Right lobe of liver (tissue), 6 donors: ENCODE data around the gene DSN1. TPM values are rescaled to one million over a fixed set of nuclear protein-coding genes. Genes with fewer than 3 reads are reported as not detected.

Experiments used
- ATAC-seq, 4 donors: fragments of 200-7000 bp; cut with Tn5 transposase; one replicate each; pipeline ENCODE4 v1.9.1; 2020; ENCODE audit warnings: mild to moderate bottlenecking in 4 of 4, moderate library complexity in 4 of 4
- DNase-seq, 3 donors: peaks; one replicate each; pipeline ENCODE4 v3.0.0-alpha.2; 2020
- H3K27ac ChIP-seq, 3 donors: fragments of 200-600 bp; one replicate each; pipeline ENCODE4 v1.8.0; 2022
- H3K27me3 ChIP-seq, 2 donors: fragments of 200-600 bp; one replicate each; pipeline ENCODE4 v1.8.0; 2022
- H3K36me3 ChIP-seq, 4 donors: fragments of 200-600 bp; sonication (generic) in 1 of 4; one replicate each; pipeline versions ENCODE4 v1.5.1 to v1.8.0; 2017 to 2022; ENCODE audit warnings: control low read depth in 1 of 4
- H3K4me1 ChIP-seq, 4 donors: fragments of 200-600 bp; sonication (generic) in 1 of 4; one replicate each; pipeline versions ENCODE4 v1.5.1 to v1.8.0; 2017 to 2022; ENCODE audit warnings: control low read depth in 1 of 4
- H3K4me3 ChIP-seq, 3 donors: fragments of 200-600 bp; one replicate each; pipeline ENCODE4 v1.8.0; 2022
- H3K9me3 ChIP-seq, 4 donors: fragments of 200-600 bp; sonication (generic) in 1 of 4; one replicate each; pipeline versions ENCODE4 v1.5.1 to v1.8.0; 2017 to 2022; ENCODE audit warnings: control low read depth in 1 of 4
- CTCF ChIP-seq, 4 donors: fragments of 200-600 bp in 3 of 4; fragments of 450-650 bp in 1 of 4; IDR thresholded peaks; one replicate each; pipeline versions ENCODE4 v1.5.1 to v1.8.0; 2016 to 2022; ENCODE audit warnings: antibody characterized with exemption in 4 of 4, mild to moderate bottlenecking in 2 of 4
- POLR2A ChIP-seq: fragments of 450-650 bp; IDR thresholded peaks from one replicate; pipeline ENCODE4 v1.6.1; 2017; ENCODE audit warnings: antibody characterized with exemption, mild to moderate bottlenecking
- WGBS: methylation state at CpG from one replicate; pipeline ENCODE4 v1.1.6; 2018; ENCODE audit warnings: low coverage, low lambda C conversion rate; ENCODE audit not compliant: insufficient coverage; ENCODE audit errors: missing lambda C conversion rate; 5-methylcytosine and 5-hydroxymethylcytosine counted together
- intact Hi-C, 2 donors: fragments of 100-400 bp; cut with DNase I; formaldehyde crosslinking; loops; one replicate each; pipeline versions ENCODE4 v1.11.2 to v1.14.1; 2022
- total RNA-seq, 6 experiments: library from RNA; depleted of rRNA in 2 of 6; stranded (reverse); fragments of >200 nt in 2 of 6; fragmentation: NEBNext Ultra II Directional in 3 of 6; extraction: Animal tissue kit (Norgen Biotek cat#: 25700) in 3 of 6; gene quantifications; one replicate each; pipeline versions ENCODE4 v1.1.0 to v1.2.4, GENCODE V29; 2016 to 2023
- donor health status: DM: no; HTN: yes; CAD: no.
- donor health status: DM: no; HTN: no; CAD: no.
- donor health status: DM: no; HTN: no; CAD: no.
- donor health status: DM: no; HTN: yes; CAD: no.
- donor health status: DM: no; HTN: yes; CAD: no.

The DSN1 gene
- total RNA-seq, 6 experiments from 2014 or later: 2.7 to 9.8 (median 4.7) TPM

DNA sequence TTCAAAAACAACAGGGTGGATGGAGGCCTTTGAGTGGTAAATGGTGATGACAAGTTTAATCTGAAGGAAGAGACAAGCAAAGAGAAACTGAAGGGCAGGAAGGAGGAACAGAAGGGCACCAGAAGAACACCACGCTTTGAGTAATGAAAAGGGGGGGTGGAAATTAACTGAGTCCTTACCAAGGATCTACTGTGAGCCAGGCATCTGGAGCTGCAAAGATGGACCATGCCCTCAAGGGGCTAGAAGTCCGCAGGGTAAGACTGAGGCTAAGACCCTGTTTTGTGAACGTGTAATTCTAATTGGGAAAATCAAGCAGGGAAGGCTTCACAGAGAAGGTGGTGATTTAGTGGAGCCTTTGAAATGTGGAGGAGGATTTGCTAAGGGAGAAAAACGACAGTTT, 29.3 kb downstream of the DSN1 start:
- 61% methylated on average over 4 of the region's 4 CpGs for WGBS
- no peaks in the 10 kb centered on the region for H3K9me3 ChIP-seq
- DNase-seq (no peak), ATAC-seq (no peak)
- H3K27ac ChIP-seq: no peak overlapping the region
- H3K27me3 ChIP-seq: no peaks in the 10 kb centered on the region
- TF ChIP-seq CTCF (IDR thresholded peaks at IDR 0.05): no peak
- TF ChIP-seq POLR2A: no peak
- no peaks in the 10 kb centered on the region for H3K36me3 ChIP-seq
- intact Hi-C loops: no loop called here
- H3K4me1 ChIP-seq: no peaks in the 10 kb centered on the region
- no peak overlapping the region for H3K4me3 ChIP-seq

DNA sequence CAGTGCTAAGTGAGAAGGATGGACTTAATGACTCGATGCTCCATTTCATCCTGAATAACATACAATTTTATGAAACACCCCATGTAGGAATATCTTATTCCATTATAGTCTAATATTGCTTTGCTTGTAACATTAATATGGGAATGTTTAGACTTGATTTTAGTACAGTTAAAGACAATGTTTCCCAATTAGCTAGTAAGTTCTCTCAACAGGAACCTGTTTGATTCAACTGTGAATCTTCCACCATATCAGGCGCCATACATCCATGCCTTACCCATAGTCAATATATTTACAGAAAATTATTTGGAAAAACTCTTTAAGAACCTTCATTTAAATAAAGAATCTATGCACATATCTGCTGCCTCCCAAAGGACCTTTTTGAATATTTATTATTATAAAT, 31.0 kb downstream of the DSN1 start:
- Histone ChIP-seq H3K36me3 (no peaks in the 10 kb centered on the region), H3K9me3 (no peaks in the 10 kb centered on the region), H3K27me3 (no peaks in the 10 kb centered on the region), H3K4me1 (no peaks in the 10 kb centered on the region), H3K4me3 (no peak overlapping the region), H3K27ac (no peak overlapping the region)
- ATAC-seq: no peak
- 90% methylated on average over 2 of the region's 2 CpGs for WGBS
- intact Hi-C loops: no loop called here
- TF ChIP-seq POLR2A (no peak), CTCF (IDR thresholded peaks at IDR 0.05) (no peak)
- no peak for DNase-seq

DNA sequence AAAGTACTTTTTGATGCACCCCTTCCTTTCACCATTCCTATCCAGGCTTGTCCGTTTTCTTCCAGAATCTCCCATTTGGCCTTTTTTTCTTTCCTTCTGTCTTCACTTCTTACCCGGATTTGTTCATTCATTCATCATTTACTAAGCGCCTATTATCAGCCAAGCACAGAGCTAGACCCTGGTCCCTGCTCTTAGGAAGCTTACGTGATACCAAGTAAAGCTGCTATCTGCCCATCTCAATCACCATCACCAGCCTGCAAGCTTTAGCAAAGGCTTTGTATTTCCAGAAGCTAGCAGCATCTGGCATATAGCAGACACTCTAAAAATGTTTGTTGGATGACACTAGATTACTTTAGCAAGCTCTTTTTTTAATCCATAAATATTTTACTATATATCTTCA, 32.5 kb downstream of the DSN1 start:
- Histone ChIP-seq H3K27me3 (no peaks in the 10 kb centered on the region), H3K36me3 (no peaks in the 10 kb centered on the region), H3K27ac (no peak overlapping the region), H3K9me3 (no peaks in the 10 kb centered on the region), H3K4me1 (no peaks in the 10 kb centered on the region), H3K4me3 (no peak overlapping the region)
- no peak for TF ChIP-seq CTCF (IDR thresholded peaks at IDR 0.05)
- TF ChIP-seq POLR2A: no peak
- DNase-seq: no peak
- 73% methylated on average over 4 of the region's 4 CpGs for WGBS
- ATAC-seq: no peak
- intact Hi-C loops: no loop called here

- no peak overlapping the region for H3K4me3 ChIP-seq
- no peak for DNase-seq
- intact Hi-C loops: no loop called here
- no peak for ATAC-seq
- no peak overlapping the region for H3K27ac ChIP-seq
- H3K9me3 ChIP-seq: no peaks in the 10 kb centered on the region
- no peaks in the 10 kb centered on the region for H3K36me3 ChIP-seq
- TF ChIP-seq POLR2A (no peak), CTCF (IDR thresholded peaks at IDR 0.05) (no peak)
- H3K27me3 ChIP-seq: no peaks in the 10 kb centered on the region
- H3K4me1 ChIP-seq: no peaks in the 10 kb centered on the region
- 100% methylated on average over 4 of the region's 6 CpGs for WGBS
These were observed 36.4 kb downstream of the DSN1 start for GRCh38 chr20:36737183-36737499.

DNA sequence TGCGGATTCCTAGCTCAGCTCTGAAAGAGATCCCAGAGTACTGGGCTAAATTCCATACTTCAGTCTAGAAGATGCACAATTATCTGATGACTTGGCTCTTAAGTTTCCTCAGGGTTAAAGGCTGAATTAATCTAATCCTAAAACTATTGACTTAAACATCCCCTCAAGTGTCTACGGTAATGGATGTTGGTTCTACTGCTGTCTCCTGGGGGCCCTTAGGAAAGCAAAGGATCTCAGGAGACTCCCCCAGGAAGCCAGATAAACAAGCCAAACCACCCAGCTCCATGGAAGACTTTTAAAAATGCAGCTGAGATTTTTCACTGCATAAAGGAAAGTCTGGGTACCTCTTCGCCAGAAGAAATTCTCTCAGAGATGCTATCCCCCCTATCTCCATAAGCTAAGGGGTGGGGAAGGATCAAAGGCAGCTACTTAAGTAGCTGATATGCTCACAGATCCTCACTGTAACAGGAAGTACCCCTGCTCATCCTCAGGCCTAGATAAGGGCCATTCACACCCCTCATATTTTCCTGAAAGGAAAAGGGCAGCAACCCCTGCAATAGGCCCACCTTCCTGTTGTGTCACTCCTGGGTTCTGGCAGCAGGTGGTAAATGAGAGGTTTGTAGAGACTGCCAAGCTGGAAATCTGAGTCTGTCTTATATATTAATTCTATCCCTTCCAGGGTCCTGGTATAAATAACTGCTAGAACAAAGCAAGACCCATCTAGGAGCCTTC, 36.9 kb downstream of the DSN1 start:
- Histone ChIP-seq H3K27ac (no peak overlapping the region), H3K9me3 (no peaks in the 10 kb centered on the region), H3K27me3 (no peaks in the 10 kb centered on the region), H3K36me3 (no peaks in the 10 kb centered on the region), H3K4me1 (no peaks in the 10 kb centered on the region), H3K4me3 (no peak overlapping the region)
- intact Hi-C loops: no loop called here
- ATAC-seq (no peak), DNase-seq (no peak)
- TF ChIP-seq CTCF (IDR thresholded peaks at IDR 0.05) (no peak), POLR2A (no peak)
- 100% methylated on average over 2 of the region's 3 CpGs for WGBS
